Gastrocnemius medialis (tissue), 4 donors: Measurements from ENCODE around the gene ASCL1. TPM values are rescaled to one million over a fixed set of nuclear protein-coding genes. Genes with fewer than 3 reads are reported as not detected.

Experiments used
- ATAC-seq, 2 donors: fragments of 150-250 bp; one replicate each; pipeline ENCODE4 v1.9.1; 2016
- DNase-seq, 2 donors: peaks; one replicate each; pipeline ENCODE4 v3.0.0-alpha.2; 2019
- H3K27ac ChIP-seq, 4 donors: fragments of 200-600 bp; sonication (generic); 1 replicate in 1 of 4; 2 replicates in 3 of 4; pipeline ENCODE4 v1.5.1; 2016 to 2018; ENCODE audit warnings: mild to moderate bottlenecking in 2 of 4, moderate library complexity in 1 of 4
- H3K27me3 ChIP-seq, 3 donors: fragments of 200-600 bp; sonication (generic) in 2 of 3; 1 replicate in 1 of 3; 2 replicates in 2 of 3; pipeline versions ENCODE4 v1.5.1 to v1.6.0; 2016 to 2019; ENCODE audit warnings: mild to moderate bottlenecking in 1 of 3, moderate library complexity in 1 of 3
- H3K36me3 ChIP-seq, 2 donors: fragments of 200-600 bp; sonication (generic) in 1 of 2; one replicate each; pipeline ENCODE4 v1.5.1; 2017 to 2018
- H3K4me1 ChIP-seq, 2 donors: fragments of 200-600 bp; sonication (generic) in 1 of 2; one replicate each; pipeline ENCODE4 v1.5.1; 2016 to 2017; ENCODE audit warnings: mild to moderate bottlenecking in 2 of 2
- H3K4me3 ChIP-seq, 4 donors: fragments of 200-600 bp; sonication (generic) in 3 of 4; 1 replicate in 1 of 4; 2 replicates in 3 of 4; pipeline ENCODE4 v1.5.1; 2016 to 2019; ENCODE audit warnings: mild to moderate bottlenecking in 2 of 4
- H3K9me3 ChIP-seq, 3 donors: fragments of 200-600 bp; sonication (generic) in 2 of 3; 1 replicate in 1 of 3; 2 replicates in 2 of 3; pipeline ENCODE4 v1.5.1; 2016 to 2019
- CTCF ChIP-seq, 5 experiments: fragments of 450-650 bp in 3 of 5; fragments of 200-600 bp in 2 of 5; sonication (generic) in 2 of 5; IDR thresholded peaks in 4 of 5; conservative IDR thresholded peaks in 1 of 5; 1 replicate in 4 of 5; 2 replicates in 1 of 5; pipeline ENCODE4 v1.5.1; 2016 to 2019; ENCODE audit warnings: antibody characterized with exemption in 5 of 5, mild to moderate bottlenecking in 3 of 5, moderate library complexity in 3 of 5
- POLR2A ChIP-seq, 2 donors: fragments of 450-650 bp; IDR thresholded peaks; one replicate each; pipeline ENCODE4 v1.6.1; 2017; ENCODE audit warnings: antibody characterized with exemption in 2 of 2, mild to moderate bottlenecking in 2 of 2, moderate library complexity in 2 of 2
- in situ Hi-C, 4 donors: fragments of 200-750 bp; cut with MboI; loops; one replicate each; pipeline versions ENCODE4 v1.15.0 to v1.8.0; 2017; ENCODE audit warnings: low sequenced_read_pairs in 4 of 4
- intact Hi-C: fragments of 100-400 bp; cut with DNase I; formaldehyde crosslinking; loops from one replicate; pipeline ENCODE4 v1.15.1; 2023; ENCODE audit warnings: low total_unique reads
- total RNA-seq, 4 donors: library from RNA; depleted of rRNA; stranded (reverse); fragments of >200 nt; gene quantifications; one replicate each; pipeline versions ENCODE4 v1.1.0 to v1.2.3, GENCODE V29; 2016

The ASCL1 gene
- total RNA-seq, 4 donors from 2014 or later = 0.20 TPM; not detected in 3

- intact Hi-C loops = no loop called here
- no peak for DNase-seq
These were observed 35.2 kb downstream of the ASCL1 start for GRCh38 chr12:102992720-102993119.

GRCh38 chr12:102993537-102993936, 36.1 kb downstream of the ASCL1 start:
- DNase-seq = no peak
- Histone ChIP-seq H3K36me3 (no peaks in the 10 kb centered on the region), H3K4me1 (no peaks in the 10 kb centered on the region), H3K9me3 (no peaks in the 10 kb centered on the region), H3K27ac (no peak overlapping the region), H3K27me3 (no peaks in the 10 kb centered on the region), H3K4me3 (no peak overlapping the region)
- no peak for ATAC-seq
- in situ Hi-C loops (no loop called here), intact Hi-C loops (no loop called here)
- TF ChIP-seq CTCF (IDR thresholded peaks at IDR 0.05 in 4 of 5, conservative IDR thresholded peaks at IDR 0.05 in 1 of 5) = no peak
- TF ChIP-seq POLR2A (IDR thresholded peaks at IDR 0.05) = no peak

More at GRCh38 chr12:102992720-102993119, 35.2 kb downstream of the ASCL1 start:
- no peak overlapping the region for H3K4me3 ChIP-seq
- ATAC-seq = no peak
- H3K4me1 ChIP-seq = no peaks in the 10 kb centered on the region
- in situ Hi-C loops = no loop called here
- H3K36me3 ChIP-seq = no peaks in the 10 kb centered on the region
- no peaks in the 10 kb centered on the region for H3K9me3 ChIP-seq
- no peak for TF ChIP-seq POLR2A (IDR thresholded peaks at IDR 0.05)
- no peak for TF ChIP-seq CTCF (IDR thresholded peaks at IDR 0.05 in 4 of 5, conservative IDR thresholded peaks at IDR 0.05 in 1 of 5)
- H3K27ac ChIP-seq = no peak overlapping the region
- no peaks in the 10 kb centered on the region for H3K27me3 ChIP-seq

DNA sequence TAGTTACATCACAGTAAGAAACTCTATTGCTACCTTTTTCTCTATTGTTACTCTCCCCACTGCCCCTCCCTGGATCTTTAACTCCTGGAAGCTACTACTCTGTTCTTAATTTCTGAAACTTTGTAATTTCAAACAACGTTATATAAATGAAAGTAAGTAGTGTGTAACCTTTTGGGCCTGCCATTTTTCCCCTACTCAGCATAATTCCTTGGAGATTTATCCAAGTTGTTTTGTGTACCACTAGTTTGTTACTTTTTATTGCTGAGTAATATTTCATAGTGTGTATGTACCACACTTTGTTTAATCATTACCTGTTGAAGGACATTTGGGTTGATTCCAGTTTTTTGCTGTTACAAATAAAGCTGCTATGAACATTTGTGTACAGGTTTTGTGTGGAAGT, 37.9 kb downstream of the ASCL1 start:
- ATAC-seq (no peak), DNase-seq (no peak)
- intact Hi-C loops (no loop called here), in situ Hi-C loops (no loop called here)
- Histone ChIP-seq H3K9me3 (no peaks in the 10 kb centered on the region), H3K27ac (no peak overlapping the region), H3K36me3 (no peaks in the 10 kb centered on the region), H3K4me1 (no peaks in the 10 kb centered on the region), H3K27me3 (no peaks in the 10 kb centered on the region), H3K4me3 (no peak overlapping the region)
- TF ChIP-seq CTCF (IDR thresholded peaks at IDR 0.05 in 4 of 5, conservative IDR thresholded peaks at IDR 0.05 in 1 of 5) = no peak
- no peak for TF ChIP-seq POLR2A (IDR thresholded peaks at IDR 0.05)

Other genes with a start within 250 kb of the ASCL1 start
- 1 to 10 TPM in 2 of 4 donors, not detected in 2; 1.2 to 3.6 TPM for gene PAH, start 40.4 kb upstream of the ASCL1 start, total RNA-seq